CD4-positive, alpha-beta T cell treated with Interleukin-6 for 4 hours (primary cell): ENCODE data around the gene EPHB2.

Experiments
- DNase-seq: peaks from one replicate; pipeline ENCODE4 v3.0.0-alpha.2; 2020; ENCODE audit warnings: mixed read lengths

Gene EPHB2

GRCh38 chr1:22804969-22805671, 94.5 kb downstream of the EPHB2 start:
- DNase-seq: no peak

DNA sequence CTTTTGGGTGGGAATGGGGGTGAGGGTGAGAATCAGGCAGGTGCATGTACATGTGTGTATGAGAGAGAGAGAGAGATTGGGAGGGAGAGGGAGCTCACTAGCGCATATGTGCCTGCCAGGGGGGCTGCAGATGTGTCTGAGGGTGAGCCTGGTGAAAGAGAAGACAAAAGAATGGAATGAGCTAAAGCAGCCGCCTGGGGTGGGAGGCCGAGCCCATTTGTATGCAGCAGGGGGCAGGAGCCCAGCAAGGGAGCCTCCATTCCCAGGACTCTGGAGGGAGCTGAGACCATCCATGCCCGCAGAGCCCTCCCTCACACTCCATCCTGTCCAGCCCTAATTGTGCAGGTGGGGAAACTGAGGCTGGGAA, 95.0 kb downstream of the EPHB2 start:
- DNase-seq: no peak

- no peak for DNase-seq
Observed at GRCh38 chr1:22806584-22806983, 95.9 kb downstream of the EPHB2 start.

GRCh38 chr1:22807340-22807739, 96.7 kb downstream of the EPHB2 start:
- DNase-seq: no peak

- DNase-seq: no peak
Observed at GRCh38 chr1:22808186-22808675, 97.6 kb downstream of the EPHB2 start.

- no peak for DNase-seq
Observed at GRCh38 chr1:22808676-22809483, 98.2 kb downstream of the EPHB2 start.

- DNase-seq: no peak
Observed at GRCh38 chr1:22809783-22810182, 99.1 kb downstream of the EPHB2 start.

- DNase-seq: no peak
Observed at GRCh38 chr1:22810378-22810777, 99.7 kb downstream of the EPHB2 start.

- DNase-seq: no peak
Observed at GRCh38 chr1:22812092-22812880, 101.6 kb downstream of the EPHB2 start.

- no peak for DNase-seq
Observed at GRCh38 chr1:22812993-22813790, 102.6 kb downstream of the EPHB2 start.

GRCh38 chr1:22814176-22815042, 103.8 kb downstream of the EPHB2 start:
- no peak for DNase-seq

DNA sequence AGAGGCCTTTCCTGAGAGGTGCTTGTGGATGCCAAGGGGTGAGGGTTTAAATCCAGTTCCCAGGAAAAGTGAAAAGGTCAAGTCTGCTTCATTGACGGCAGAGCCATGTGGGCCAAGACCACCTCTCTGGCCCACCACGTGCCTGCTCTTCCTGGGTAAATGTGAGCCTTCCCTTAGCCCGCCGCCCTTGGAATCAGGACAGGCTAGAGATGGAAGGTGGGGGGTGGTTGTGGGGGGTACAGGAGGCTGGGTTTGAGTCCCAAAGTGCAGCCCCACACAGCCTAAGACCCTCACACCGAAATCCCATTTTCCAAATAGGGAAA, 104.4 kb downstream of the EPHB2 start:
- no peak for DNase-seq

DNA sequence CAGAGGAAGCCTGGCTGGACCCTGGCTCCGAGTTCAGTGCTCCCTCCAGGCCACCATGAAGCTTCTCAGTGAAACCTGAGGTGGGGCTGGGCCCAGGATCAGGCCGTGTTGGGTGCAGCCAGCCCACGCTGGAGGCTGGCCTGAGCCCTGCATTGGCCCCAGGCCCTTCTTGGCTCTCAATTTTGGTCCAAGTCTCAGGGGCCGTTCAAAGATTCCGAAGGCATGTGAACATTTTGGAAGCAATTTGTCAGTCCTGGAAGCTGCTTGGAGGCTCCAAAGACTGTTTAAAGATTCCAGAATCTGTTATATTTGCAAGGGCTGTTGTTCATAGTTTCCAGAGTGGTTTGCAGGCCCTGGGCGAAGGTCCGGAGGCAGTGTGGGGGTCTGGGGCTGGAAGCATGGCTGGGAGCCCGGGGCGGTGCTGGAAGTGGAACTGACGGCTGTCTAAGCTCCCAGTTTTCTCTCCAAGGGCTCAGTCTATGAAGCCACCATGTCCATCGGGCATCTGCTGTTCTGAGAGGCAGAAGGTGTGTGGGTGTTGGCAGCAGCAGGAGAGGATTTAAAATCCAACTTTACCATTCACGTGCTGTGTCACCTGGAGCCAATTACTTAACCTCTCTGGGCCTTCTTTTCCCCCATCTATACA, 104.9 kb downstream of the EPHB2 start:
- no peak for DNase-seq

DNA sequence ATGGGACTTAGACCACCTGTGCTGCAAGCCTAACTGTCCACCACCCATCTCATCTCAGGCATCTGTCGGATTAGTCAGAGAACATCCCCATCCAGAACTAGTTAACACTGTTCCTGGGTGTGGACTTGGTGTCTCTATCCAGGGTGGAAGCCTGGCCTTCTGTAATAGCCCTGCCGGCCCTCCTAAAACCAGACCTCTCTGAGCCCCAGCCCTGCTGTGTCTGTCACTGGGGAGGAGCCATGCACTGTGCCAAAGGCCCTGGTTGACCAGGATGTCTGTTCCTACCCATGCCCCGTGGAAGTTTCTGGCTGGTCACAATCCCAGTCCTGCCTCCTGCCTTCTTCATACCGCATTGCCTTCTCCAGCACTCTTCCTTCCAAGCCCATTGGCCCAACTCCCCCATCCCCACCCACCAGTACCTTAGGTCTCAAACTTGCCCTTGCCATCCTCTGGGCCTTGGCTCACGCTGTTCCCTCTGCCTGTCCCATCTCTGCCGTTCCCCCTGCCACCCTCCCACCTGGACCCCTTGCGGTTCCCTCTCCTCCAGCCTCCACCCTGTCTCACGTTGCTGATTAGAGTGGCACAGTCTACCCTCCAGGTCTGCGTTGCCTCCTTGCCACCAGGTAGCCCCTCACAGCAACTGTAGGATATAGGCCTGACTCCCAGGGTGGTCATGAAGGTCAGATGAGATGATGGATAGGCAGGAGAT, 105.6 kb downstream of the EPHB2 start:
- DNase-seq: no peak

DNA sequence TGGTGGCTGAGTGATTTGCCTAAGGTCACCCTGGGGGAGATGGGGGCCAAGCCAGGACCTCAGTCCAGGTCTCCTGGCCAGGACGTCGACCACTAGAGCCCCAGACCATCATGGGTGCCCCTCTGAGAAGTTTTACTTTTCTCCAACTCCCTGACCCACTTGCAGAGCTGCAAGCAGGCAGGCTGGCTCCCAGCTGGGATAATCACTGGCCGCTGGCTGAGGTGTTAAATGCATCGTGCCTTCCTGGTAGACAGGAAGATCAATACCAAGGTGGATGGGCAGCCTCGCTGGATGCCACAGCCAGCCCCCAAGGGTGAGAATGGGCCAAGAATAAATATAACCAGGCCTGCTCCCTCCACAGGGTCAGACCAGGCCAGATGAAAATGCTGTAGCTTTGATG, 106.2 kb downstream of the EPHB2 start:
- DNase-seq: no peak

DNA sequence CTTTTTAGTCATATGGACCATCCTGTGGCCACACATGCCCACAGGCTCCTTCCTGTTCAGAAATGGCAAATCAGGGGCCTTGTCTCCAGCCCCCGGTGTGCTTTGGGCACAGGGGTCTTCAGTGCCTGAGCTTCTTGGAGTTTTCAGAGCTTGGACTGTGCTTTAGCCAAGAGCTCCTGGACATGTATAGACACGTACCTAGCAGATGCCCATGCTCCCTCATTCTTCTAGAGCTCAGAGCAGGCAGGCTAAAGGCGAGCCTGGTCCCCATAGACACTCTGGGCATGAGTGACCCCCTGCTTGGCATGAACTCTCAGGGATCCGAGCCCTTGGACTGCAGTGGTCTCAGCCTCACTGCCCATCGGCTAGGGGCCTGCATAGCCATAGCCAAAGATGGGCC, 106.8 kb downstream of the EPHB2 start:
- no peak for DNase-seq

DNA sequence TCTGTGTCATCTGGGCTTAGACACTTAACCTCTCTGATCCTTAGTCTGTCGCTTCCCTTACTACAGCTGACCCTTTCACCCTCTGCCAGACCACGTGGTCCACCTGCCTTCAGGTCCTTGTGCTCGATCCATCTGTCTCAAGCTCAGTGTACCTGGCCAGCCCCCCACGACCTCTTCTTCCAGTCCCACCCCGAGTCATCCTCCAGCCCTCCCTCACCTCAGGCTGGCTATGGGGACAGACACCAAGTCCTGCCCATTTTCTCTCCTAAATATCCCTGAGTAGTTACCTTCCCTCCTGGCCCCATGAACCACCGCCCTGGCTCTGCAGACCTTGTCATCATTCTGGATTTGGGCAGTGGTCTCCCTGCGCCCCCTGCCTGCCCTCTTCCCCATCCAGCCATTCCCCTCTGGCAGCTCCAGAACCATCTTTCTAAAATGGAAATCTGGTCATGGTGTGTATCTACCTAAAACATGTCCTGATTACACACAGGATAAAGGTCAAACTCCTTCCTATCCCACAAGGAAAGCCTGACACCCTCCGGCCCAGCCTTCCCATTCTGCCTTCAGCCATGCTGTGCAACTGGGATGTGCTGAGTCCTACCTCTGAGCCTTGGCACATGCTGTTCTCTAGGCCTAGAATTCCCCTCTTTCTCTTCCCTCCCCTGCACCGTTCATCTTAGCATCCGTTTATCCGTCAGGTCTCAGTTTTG, 107.6 kb downstream of the EPHB2 start:
- no peak for DNase-seq

GRCh38 chr1:22819361-22819760, 108.7 kb downstream of the EPHB2 start:
- DNase-seq: no peak

GRCh38 chr1:22821027-22821426, 110.4 kb downstream of the EPHB2 start:
- no peak for DNase-seq

DNA sequence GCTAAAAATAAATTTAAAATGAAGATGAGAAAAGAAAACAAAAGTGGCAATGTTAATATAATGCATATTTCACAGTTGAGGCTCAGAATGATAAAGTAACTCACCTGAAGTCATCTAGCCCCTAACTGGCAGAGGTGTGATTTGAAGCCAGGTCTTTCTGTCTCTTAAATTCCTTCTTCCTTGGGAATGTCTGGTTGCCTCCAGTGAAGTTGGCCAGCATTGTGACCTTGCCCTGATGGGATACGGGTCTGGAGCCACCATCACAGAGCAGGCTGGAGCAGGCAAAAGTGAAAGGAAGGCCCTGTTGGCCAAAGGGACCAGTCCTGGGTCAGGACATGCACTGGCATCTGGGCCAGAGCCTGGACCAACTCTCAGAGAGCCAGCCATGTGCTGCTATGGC, 111.7 kb downstream of the EPHB2 start:
- no peak for DNase-seq
